NCI-H460 (cell line): ENCODE data around the gene MED12L. TPM values are rescaled to one million over a fixed set of nuclear protein-coding genes. Genes with fewer than 3 reads are reported as not detected.
"Not testable (repeated sequence)": the region's sequence is repeated elsewhere in the genome, so short reads cannot be mapped to it uniquely, and the experiment has no call there.

Source experiments
- DNase-seq: peaks from one replicate; pipeline ENCODE4 v3.0.0-alpha.2; 2016; ENCODE audit warnings: low read depth; ENCODE audit errors: extremely low read depth
- total RNA-seq: library from RNA; depleted of rRNA; stranded (reverse); fragments of >200 nt; shearing (Covaris generic); gene quantifications from 2 replicates; pipeline ENCODE4 v1.2.3, GENCODE V29; 2014

The MED12L gene
- total RNA-seq, 1 experiment from 2014 or later: 0.54 TPM

GRCh38 chr3:151205482-151205881, 120.0 kb downstream of the MED12L start:
- no peak for DNase-seq

- no peak for DNase-seq
These were observed 120.7 kb downstream of the MED12L start for GRCh38 chr3:151206201-151206600.

GRCh38 chr3:151209654-151210053, 124.2 kb downstream of the MED12L start:
- DNase-seq: no peak

- no peak for DNase-seq
These were observed 125.4 kb downstream of the MED12L start for GRCh38 chr3:151210676-151211381.

GRCh38 chr3:151213151-151213550, 127.7 kb downstream of the MED12L start:
- no peak for DNase-seq

GRCh38 chr3:151213881-151214280, 128.4 kb downstream of the MED12L start:
- DNase-seq: no peak

- no peak for DNase-seq
These were observed 129.0 kb downstream of the MED12L start for GRCh38 chr3:151214459-151214858.

GRCh38 chr3:151216641-151217607, 131.5 kb downstream of the MED12L start:
- DNase-seq: no peak

GRCh38 chr3:151218136-151218535, 132.7 kb downstream of the MED12L start:
- DNase-seq: no peak

- no peak for DNase-seq
These were observed 133.6 kb downstream of the MED12L start for GRCh38 chr3:151219056-151219455.

GRCh38 chr3:151224268-151224866, 138.9 kb downstream of the MED12L start:
- DNase-seq: no peak

GRCh38 chr3:151225040-151225975, 139.8 kb downstream of the MED12L start:
- DNase-seq: no peak

GRCh38 chr3:151226088-151226563, 140.7 kb downstream of the MED12L start:
- DNase-seq: peak; percentile 17

- DNase-seq: no peak
These were observed 141.4 kb downstream of the MED12L start for GRCh38 chr3:151226825-151227224.

- no peak for DNase-seq
These were observed 141.9 kb downstream of the MED12L start for GRCh38 chr3:151227266-151227806.

GRCh38 chr3:151227807-151228665, 142.6 kb downstream of the MED12L start:
- DNase-seq: peak; percentile 58

GRCh38 chr3:151228666-151229040, 143.2 kb downstream of the MED12L start:
- DNase-seq: no peak

GRCh38 chr3:151230646-151231045, 145.2 kb downstream of the MED12L start:
- DNase-seq: no peak

GRCh38 chr3:151232403-151232802, 146.9 kb downstream of the MED12L start:
- not testable (repeated sequence) for DNase-seq
